Measurements from ENCODE around the gene ESRRA.

The ESRRA gene

GRCh38 chr11:64305075-64305690, at the start of gene ESRRA:
TSS of gene ESRRA (plus strand) at chr11:64305524. CDS start at chr11:64307180, 1,656 bp downstream.
- peak; percentile 99 for DNase-seq (ENCODE audit: low read depth)

DNA sequence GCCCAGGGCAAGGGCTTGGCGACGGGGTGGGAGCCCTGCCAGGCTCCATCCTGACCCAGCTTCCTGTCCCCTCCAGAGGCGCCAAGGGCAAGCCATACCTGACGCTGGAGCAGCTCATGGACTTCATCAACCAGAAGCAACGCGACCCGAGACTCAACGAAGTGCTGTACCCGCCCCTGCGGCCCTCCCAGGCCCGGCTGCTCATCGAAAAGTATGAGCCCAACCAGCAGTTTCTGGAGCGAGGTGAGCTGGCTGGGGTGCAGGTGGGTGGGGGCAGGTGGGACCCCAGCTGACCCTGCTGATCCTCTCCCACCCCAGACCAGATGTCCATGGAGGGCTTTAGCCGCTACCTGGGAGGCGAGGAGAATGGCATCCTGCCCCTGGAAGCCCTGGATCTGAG, 49.0 kb upstream of the ESRRA start:
- no peak for DNase-seq (ENCODE audit: low read depth)

DNA sequence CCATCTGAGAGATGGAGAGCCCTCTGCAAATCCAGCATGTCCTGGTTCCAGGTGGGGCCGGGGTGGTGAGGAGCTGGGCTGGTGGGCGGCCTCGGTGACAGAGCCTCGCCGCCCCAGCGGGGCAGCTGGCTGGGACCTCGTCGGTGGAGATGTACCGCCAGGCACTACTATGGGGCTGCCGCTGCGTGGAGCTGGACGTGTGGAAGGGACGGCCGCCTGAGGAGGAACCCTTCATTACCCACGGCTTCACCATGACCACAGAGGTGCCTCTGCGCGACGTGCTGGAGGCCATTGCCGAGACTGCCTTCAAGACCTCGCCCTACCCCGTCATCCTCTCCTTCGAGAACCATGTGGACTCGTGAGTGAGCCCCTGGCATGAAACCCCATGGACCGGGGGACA, 47.0 kb upstream of the ESRRA start:
- DNase-seq (ENCODE audit: low read depth), result no peak

DNA sequence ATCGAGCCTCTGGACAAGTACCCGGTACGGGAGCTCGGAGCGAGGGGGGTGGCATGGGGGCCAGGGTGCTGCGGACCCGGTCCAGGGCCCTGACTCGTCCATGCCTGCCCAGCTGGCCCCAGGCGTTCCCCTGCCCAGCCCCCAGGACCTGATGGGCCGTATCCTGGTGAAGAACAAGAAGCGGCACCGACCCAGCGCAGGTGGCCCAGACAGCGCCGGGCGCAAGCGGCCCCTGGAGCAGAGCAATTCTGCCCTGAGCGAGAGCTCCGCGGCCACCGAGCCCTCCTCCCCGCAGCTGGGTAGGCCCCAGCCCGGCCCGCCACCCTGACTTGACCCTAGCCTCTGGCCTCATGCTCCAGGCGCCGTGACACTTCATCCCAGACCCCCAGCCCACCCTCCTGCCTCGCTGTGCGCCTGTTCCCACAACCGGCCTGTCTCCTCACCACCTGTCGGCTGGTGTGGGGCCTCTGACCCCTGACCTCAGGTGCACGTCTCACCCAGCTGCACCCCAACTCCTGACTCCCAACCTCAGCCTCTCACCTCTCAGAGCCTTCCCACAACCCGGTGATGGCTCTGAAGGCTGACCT, 46.3 kb upstream of the ESRRA start:
- DNase-seq (ENCODE audit: low read depth), result no peak

DNA sequence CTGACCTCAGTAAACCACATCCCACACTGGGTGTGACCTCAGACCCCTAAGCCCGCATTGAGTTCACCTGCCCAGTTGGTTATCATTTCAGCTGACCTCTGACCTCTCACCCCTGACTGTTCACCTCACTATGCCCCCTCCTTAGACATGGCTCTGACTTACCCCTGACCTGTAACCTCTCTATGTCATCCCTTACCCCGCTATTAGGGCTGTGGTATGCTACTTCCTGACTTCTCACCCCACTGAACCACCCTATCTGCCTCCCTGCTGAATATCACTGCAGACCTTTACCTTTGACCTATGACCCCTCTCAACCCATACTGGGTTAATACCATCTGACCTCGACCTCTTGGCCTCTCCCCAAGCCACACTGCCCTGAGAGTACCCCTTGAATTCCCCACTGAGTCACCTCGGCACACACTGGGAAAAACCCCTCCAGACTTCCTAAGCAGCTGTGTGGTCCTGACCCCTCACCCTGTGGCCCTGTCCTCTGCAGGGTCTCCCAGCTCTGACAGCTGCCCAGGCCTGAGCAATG, 45.7 kb upstream of the ESRRA start:
- no peak for DNase-seq (ENCODE audit: low read depth)

- no peak for DNase-seq (ENCODE audit: low read depth)
Observed at GRCh38 chr11:64260147-64260708, 45.1 kb upstream of the ESRRA start.

DNA sequence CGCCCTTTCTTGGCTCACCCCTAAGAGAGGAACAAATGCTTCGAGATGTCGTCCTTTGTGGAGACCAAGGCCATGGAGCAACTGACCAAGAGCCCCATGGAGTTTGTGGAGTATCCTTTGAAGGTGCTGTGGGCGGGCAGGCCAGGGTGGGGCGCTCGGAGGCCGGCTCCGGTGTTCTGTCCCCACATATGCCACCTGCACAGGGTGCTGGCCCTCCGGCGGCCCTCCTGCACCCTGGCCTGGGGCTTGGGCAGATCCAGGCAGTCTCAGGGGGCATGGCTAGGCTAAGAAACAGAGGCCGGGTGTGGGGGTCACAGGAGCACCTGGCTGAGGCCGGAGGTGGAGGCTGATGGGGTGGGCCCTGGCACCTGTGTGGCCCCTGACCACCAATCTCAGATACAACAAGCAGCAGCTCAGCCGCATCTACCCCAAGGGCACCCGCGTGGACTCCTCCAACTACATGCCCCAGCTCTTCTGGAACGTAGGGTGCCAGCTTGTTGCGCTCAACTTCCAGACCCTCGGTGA, 43.7 kb upstream of the ESRRA start:
- DNase-seq (ENCODE audit: low read depth), result no peak

DNA sequence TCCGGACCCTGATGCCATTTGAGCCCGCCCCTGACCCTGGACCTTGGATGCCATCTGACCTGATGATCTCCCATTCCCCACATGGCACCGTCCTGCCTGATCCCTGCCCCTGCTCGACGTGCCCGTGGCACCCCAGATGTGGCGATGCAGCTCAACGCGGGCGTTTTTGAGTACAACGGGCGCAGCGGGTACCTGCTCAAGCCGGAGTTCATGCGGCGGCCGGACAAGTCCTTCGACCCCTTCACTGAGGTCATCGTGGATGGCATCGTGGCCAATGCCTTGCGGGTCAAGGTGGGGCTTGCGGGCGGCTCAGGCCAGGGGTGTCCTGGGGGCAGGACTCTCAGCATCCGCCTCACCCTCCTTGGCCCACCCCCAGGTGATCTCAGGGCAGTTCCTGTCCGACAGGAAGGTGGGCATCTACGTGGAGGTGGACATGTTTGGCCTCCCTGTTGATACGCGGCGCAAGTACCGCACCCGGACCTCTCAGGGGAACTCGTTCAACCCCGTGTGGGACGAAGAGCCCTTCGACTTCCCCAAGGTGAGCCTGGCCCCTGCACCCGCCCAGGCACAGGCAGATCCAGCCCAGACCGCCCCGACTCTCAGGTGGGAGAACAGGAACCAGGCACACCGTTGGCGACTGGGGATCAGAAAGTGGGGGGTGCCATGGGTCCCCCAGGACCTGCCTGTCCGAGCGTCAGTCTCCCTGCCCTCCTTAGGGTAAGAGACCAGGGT, 42.9 kb upstream of the ESRRA start:
- DNase-seq (ENCODE audit: low read depth), result no peak

- no peak for DNase-seq (ENCODE audit: low read depth)
Observed at GRCh38 chr11:64263021-64263946, 42.0 kb upstream of the ESRRA start.

GRCh38 chr11:64263947-64264317, 41.4 kb upstream of the ESRRA start:
- DNase-seq (ENCODE audit: low read depth), result no peak

- DNase-seq (ENCODE audit: low read depth), result no peak
Observed at GRCh38 chr11:64264371-64264852, 40.9 kb upstream of the ESRRA start.

- no peak for DNase-seq (ENCODE audit: low read depth)
Observed at GRCh38 chr11:64265176-64266160, 39.9 kb upstream of the ESRRA start.

DNA sequence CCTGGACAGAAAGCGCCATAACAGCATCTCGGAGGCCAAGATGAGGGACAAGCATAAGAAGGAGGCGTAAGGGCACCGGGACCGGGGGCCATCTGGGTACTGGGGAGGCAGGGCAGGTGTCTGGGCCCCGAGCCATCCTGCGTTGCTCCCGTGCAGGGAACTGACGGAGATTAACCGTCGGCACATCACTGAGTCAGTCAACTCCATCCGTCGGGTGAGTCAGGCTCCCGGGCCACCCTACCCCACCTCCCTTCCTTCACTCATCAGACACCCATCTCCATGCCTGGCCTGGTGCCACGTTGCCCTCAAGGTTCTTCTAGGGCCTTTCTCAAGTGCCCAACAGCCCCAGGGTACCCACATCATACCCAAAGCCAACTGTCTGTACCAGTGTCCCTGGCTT, 39.0 kb upstream of the ESRRA start:
- DNase-seq (ENCODE audit: low read depth), result no peak

DNA sequence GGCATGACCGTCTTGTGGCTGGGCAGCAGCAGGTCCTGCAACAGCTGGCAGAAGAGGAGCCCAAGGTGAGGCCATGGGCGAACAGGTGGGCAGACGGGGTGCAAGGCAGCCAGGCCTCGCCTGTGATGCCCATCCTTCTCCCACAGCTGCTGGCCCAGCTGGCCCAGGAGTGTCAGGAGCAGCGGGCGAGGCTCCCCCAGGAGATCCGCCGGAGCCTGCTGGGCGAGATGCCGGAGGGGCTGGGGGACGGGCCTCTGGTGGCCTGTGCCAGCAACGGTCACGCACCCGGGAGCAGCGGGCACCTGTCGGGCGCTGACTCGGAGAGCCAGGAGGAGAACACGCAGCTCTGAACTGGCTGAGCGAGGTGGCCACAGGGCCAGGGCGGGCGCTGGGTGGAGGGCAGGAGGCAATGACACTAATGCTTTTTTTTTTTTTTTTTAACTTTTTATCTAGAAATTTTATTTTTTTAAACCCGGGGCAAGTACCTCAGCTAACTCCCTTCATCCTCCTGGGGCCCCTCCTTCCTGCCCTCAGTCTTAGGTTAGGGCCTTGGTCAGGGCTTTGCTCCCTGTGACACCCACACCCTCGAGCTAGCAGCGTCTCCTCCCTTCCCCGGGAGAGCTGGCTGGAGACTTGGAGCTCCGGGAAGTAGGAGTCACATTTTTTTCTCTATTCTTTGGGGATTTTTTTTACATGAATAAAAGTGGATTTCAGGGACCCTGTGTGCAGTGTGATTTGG, 37.9 kb upstream of the ESRRA start:
- no peak for DNase-seq (ENCODE audit: low read depth)

DNA sequence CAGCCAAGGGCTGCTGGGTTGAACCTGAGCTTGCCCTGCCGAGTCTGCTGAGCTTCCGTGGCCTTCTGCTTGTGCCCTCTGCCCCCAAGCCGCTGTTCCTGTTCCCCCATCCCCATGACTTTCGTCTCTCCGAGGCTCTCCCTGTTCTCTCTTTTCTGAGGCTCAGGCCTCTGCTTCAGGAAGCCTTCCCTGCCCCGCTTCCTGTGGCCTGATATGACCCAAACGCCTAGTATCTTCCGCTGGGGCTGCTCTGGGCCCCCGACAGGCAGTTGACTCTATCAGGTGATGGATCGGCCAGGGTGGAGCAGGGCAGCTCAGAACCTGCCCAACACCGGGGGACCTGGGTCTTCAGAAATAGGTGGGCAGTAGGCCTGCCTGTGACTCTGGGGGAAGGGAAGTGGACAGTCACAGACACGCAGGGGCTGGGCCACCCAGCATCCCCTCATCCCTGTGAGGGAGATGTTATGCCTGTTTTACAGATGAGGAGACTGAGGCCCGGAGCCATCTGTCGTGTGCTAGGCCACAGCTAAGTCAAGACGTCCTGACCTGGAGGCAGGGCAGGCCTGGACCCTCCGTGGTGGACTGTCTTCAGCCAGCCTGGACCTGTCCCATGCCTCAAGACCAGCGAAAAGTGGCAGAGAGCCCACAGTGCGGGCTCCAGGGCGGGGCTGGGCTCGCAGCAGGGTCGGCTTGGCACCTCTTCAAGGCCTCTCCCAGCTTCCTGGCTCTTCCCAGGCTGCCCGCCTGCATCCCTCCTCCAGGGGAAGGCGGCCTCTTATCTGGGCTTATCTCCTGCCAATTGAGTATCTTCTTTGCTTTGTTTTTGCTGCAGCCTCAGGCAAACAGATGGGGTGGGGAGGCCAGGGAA, 37.1 kb upstream of the ESRRA start:
- no peak for DNase-seq (ENCODE audit: low read depth)

GRCh38 chr11:64268893-64269539, 36.3 kb upstream of the ESRRA start:
- DNase-seq (ENCODE audit: low read depth), result no peak

DNA sequence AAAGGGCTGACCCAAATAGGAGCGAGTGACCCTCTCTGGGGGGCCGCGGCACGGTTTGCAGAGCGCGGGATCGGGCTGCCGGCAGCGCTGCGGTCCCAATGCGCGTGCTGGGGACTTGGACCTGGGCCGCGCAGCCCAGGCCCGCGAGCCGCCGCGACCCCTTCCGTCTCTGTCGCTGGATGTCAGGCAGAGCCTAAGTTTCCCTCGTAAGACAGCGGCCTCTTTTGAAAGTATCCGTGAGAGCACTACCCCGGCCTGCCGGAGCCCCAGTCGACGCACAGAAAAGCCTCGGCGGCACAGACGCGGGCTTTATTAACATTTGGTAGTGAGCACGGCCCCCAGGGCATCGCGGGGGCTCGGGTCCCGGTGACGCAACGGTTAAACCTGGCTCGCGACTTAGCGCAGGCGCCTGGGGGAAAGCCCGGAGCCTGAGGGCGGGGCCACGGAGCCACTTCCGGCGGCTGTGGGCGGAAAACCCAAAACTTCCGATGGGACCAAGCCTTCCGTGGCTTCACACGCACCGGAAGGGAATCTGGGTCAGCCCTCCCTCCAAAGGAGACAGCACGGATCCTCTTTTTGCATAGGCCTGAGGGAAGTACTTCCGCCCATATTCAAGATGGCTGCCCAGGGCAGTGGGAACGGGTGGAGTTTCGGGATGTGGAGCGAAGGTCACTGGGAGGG, 35.6 kb upstream of the ESRRA start:
- peak; percentile 97 for DNase-seq (ENCODE audit: low read depth)
